ENCODE data around the gene TECR. TPM values are rescaled to one million over a fixed set of nuclear protein-coding genes. Genes with fewer than 3 reads are reported as not detected.

TECR gene
- total and polyA plus RNA-seq, 2 of the 13 experiments (the other 11 are each of a cell fraction or from before 2014, with no cell fraction given): 54.9 to 121 TPM

GRCh38 chr19:14510311-14511228 lies 18.8 kb upstream of the TECR start (continued):
- TF ChIP-seq, protein P1, sequence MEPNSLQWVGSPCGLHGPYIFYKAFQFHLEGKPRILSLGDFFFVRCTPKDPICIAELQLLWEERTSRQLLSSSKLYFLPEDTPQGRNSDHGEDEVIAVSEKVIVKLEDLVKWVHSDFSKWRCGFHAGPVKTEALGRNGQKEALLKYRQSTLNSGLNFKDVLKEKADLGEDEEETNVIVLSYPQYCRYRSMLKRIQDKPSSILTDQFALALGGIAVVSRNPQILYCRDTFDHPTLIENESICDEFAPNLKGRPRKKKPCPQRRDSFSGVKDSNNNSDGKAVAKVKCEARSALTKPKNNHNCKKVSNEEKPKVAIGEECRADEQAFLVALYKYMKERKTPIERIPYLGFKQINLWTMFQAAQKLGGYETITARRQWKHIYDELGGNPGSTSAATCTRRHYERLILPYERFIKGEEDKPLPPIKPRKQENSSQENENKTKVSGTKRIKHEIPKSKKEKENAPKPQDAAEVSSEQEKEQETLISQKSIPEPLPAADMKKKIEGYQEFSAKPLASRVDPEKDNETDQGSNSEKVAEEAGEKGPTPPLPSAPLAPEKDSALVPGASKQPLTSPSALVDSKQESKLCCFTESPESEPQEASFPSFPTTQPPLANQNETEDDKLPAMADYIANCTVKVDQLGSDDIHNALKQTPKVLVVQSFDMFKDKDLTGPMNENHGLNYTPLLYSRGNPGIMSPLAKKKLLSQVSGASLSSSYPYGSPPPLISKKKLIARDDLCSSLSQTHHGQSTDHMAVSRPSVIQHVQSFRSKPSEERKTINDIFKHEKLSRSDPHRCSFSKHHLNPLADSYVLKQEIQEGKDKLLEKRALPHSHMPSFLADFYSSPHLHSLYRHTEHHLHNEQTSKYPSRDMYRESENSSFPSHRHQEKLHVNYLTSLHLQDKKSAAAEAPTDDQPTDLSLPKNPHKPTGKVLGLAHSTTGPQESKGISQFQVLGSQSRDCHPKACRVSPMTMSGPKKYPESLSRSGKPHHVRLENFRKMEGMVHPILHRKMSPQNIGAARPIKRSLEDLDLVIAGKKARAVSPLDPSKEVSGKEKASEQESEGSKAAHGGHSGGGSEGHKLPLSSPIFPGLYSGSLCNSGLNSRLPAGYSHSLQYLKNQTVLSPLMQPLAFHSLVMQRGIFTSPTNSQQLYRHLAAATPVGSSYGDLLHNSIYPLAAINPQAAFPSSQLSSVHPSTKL (CRISPR knock-in tag; IDR thresholded peaks at IDR 0.05): peak; percentile 23; the same call in 1 of the 2 replicates
- TF ChIP-seq ATF7 (IDR thresholded peaks at IDR 0.05): peak; percentile 47
- no peak for TF ChIP-seq ATF7 (CRISPR knock-in tag; IDR thresholded peaks at IDR 0.05)
- no peak for TF ChIP-seq ZNF260 (CRISPR knock-in tag; IDR thresholded peaks at IDR 0.05; ENCODE audit: borderline replicate concordance, low read depth)
- no peak for TF ChIP-seq ZNF691 (CRISPR knock-in tag; IDR thresholded peaks at IDR 0.05; ENCODE audit: borderline replicate concordance, low read depth)
- no peak for TF ChIP-seq EP300 (IDR thresholded peaks at IDR 0.05; ENCODE audit: low read depth in 2 of 2, low read length in 2 of 2)
- TF ChIP-seq EP300 (CRISPR knock-in tag; IDR thresholded peaks at IDR 0.05; ENCODE audit: borderline replicate concordance): no peak
- no peak for TF ChIP-seq KAT7 (CRISPR knock-in tag; IDR thresholded peaks at IDR 0.05; ENCODE audit: borderline replicate concordance)
- no peak for TF ChIP-seq SOX13 (IDR thresholded peaks at IDR 0.05)
- TF ChIP-seq SOX13 (CRISPR knock-in tag; conservative IDR thresholded peaks at IDR 0.05 in 1 of 2, IDR thresholded peaks at IDR 0.05 in 1 of 2): no peak
- no peak for TF ChIP-seq CBX1 (IDR thresholded peaks at IDR 0.05; ENCODE audit: low read depth)
- TF ChIP-seq, protein P2, sequence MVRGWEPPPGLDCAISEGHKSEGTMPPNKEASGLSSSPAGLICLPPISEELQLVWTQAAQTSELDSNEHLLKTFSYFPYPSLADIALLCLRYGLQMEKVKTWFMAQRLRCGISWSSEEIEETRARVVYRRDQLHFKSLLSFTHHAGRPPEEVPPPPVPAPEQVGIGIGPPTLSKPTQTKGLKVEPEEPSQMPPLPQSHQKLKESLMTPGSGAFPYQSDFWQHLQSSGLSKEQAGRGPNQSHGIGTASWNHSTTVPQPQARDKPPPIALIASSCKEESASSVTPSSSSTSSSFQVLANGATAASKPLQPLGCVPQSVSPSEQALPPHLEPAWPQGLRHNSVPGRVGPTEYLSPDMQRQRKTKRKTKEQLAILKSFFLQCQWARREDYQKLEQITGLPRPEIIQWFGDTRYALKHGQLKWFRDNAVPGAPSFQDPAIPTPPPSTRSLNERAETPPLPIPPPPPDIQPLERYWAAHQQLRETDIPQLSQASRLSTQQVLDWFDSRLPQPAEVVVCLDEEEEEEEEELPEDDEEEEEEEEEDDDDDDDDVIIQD (CRISPR knock-in tag; IDR thresholded peaks at IDR 0.05; ENCODE audit: low read depth): no peak
- TF ChIP-seq ZEB1 (IDR thresholded peaks at IDR 0.05; ENCODE audit: insufficient replicate concordance, low read depth): no peak
- TF ChIP-seq SAFB2 (CRISPR knock-in tag; IDR thresholded peaks at IDR 0.05; ENCODE audit: borderline replicate concordance, low read depth): no peak
- no peak for TF ChIP-seq SIX1 (CRISPR knock-in tag; IDR thresholded peaks at IDR 0.05; ENCODE audit: borderline replicate concordance)
- peak; percentile 36; the same call in 1 of the 2 replicates for TF ChIP-seq MAFF (IDR thresholded peaks at IDR 0.05; ENCODE audit: low read depth, low read length)
- TF ChIP-seq CEBPG (CRISPR knock-in tag; IDR thresholded peaks at IDR 0.05): peak; percentile 70
- TF ChIP-seq, protein P3, sequence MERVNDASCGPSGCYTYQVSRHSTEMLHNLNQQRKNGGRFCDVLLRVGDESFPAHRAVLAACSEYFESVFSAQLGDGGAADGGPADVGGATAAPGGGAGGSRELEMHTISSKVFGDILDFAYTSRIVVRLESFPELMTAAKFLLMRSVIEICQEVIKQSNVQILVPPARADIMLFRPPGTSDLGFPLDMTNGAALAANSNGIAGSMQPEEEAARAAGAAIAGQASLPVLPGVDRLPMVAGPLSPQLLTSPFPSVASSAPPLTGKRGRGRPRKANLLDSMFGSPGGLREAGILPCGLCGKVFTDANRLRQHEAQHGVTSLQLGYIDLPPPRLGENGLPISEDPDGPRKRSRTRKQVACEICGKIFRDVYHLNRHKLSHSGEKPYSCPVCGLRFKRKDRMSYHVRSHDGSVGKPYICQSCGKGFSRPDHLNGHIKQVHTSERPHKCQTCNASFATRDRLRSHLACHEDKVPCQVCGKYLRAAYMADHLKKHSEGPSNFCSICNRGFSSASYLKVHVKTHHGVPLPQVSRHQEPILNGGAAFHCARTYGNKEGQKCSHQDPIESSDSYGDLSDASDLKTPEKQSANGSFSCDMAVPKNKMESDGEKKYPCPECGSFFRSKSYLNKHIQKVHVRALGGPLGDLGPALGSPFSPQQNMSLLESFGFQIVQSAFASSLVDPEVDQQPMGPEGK (CRISPR knock-in tag; IDR thresholded peaks at IDR 0.05): peak; percentile 34; the same call in 1 of the 2 replicates
- no peak for TF ChIP-seq HDAC6 (IDR thresholded peaks at IDR 0.05; ENCODE audit: low read depth, low read length)
- TF ChIP-seq SCMH1 (CRISPR knock-in tag; IDR thresholded peaks at IDR 0.05; ENCODE audit: borderline replicate concordance): no peak
- no peak for TF ChIP-seq SOX5 (CRISPR knock-in tag; IDR thresholded peaks at IDR 0.05; ENCODE audit: borderline replicate concordance)
- no peak for TF ChIP-seq TEAD2 (CRISPR knock-in tag; IDR thresholded peaks at IDR 0.05)
